Immature natural killer cell (primary cell): ENCODE data around the gene SCNM1. TPM values are rescaled to one million over a fixed set of nuclear protein-coding genes. Genes with fewer than 3 reads are reported as not detected.
"Not testable (repeated sequence)": the region's sequence is repeated elsewhere in the genome, so short reads cannot be mapped to it uniquely, and the experiment has no call there.

Experiments used
- DNase-seq, 3 donors: peaks; one replicate each; pipeline ENCODE4 v3.0.0; 2022; ENCODE audit warnings: mixed read lengths in 1 of 3
- H3K27ac Mint-ChIP-seq, 6 donors: one replicate each; pipeline ENCODE4 v1.8.0; 2020; ENCODE audit warnings: mixed read lengths in 6 of 6, mild to moderate bottlenecking in 5 of 6, inconsistent platforms in 4 of 6, moderate library complexity in 3 of 6
- H3K27me3 Mint-ChIP-seq, 3 donors: one replicate each; pipeline ENCODE4 v1.8.0; 2020 to 2021; ENCODE audit warnings: low read depth in 3 of 3, mild to moderate bottlenecking in 3 of 3, mixed read lengths in 3 of 3, moderate library complexity in 3 of 3, inconsistent platforms in 1 of 3
- H3K36me3 Mint-ChIP-seq, 3 donors: one replicate each; pipeline ENCODE4 v1.8.0; 2020; ENCODE audit warnings: mixed read lengths in 3 of 3, inconsistent platforms in 2 of 3, mild to moderate bottlenecking in 2 of 3
- H3K4me1 Mint-ChIP-seq, 2 donors: one replicate each; pipeline ENCODE4 v1.8.0; 2020; ENCODE audit warnings: inconsistent platforms in 2 of 2, mild to moderate bottlenecking in 2 of 2, mixed read lengths in 2 of 2, moderate library complexity in 1 of 2
- H3K4me3 Mint-ChIP-seq, 5 donors: one replicate each; pipeline ENCODE4 v1.8.0; 2020; ENCODE audit warnings: mild to moderate bottlenecking in 5 of 5, mixed read lengths in 5 of 5, inconsistent platforms in 3 of 5, moderate library complexity in 3 of 5
- H3K9me3 Mint-ChIP-seq, 6 donors: one replicate each; pipeline ENCODE4 v1.8.0; 2020; ENCODE audit warnings: mild to moderate bottlenecking in 6 of 6, mixed read lengths in 6 of 6, inconsistent platforms in 4 of 6, moderate library complexity in 3 of 6
- polyA plus RNA-seq, 3 donors: library from polyadenylated mRNA; unstranded; fragments of 300-500 nt; fragmentation: Illumina TruSeq; gene quantifications; one replicate each; pipeline ENCODE4 v1.2.3, GENCODE V29; 2021

The SCNM1 gene
- polyA plus RNA-seq, 3 donors from 2014 or later, result 79.4 to 122 (median 96.4) TPM

DNA sequence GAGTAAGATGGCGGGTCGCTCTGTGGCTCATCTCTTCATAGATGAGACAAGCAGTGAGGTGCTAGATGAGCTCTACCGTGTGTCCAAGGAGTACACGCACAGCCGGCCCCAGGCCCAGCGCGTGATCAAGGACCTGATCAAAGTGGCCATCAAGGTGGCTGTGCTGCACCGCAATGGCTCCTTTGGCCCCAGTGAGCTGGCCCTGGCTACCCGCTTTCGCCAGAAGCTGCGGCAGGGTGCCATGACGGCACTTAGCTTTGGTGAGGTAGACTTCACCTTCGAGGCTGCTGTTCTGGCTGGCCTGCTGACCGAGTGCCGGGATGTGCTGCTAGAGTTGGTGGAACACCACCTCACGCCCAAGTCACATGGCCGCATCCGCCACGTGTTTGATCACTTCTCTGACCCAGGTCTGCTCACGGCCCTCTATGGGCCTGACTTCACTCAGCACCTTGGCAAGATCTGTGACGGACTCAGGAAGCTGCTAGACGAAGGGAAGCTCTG, 7.1 kb upstream of the SCNM1 start:
- no peak for DNase-seq
- H3K9me3 Mint-ChIP-seq, result no peaks in the 10 kb centered on the region
- H3K4me1 Mint-ChIP-seq, result peaks cover 54 to 69% of the 10 kb centered on the region in 2 donors
- H3K27me3 Mint-ChIP-seq, result peaks cover 0 to 4% (median 4%) of the 10 kb centered on the region in 3 donors
- peaks cover 8 to 18% (median 14%) of the 10 kb centered on the region in 3 donors for H3K36me3 Mint-ChIP-seq
- peak overlapping the region; percentile 95 to 99 (median 98) for H3K4me3 Mint-ChIP-seq
- H3K27ac Mint-ChIP-seq, result peak overlapping the region; percentile 80 to 97 (median 92)

DNA sequence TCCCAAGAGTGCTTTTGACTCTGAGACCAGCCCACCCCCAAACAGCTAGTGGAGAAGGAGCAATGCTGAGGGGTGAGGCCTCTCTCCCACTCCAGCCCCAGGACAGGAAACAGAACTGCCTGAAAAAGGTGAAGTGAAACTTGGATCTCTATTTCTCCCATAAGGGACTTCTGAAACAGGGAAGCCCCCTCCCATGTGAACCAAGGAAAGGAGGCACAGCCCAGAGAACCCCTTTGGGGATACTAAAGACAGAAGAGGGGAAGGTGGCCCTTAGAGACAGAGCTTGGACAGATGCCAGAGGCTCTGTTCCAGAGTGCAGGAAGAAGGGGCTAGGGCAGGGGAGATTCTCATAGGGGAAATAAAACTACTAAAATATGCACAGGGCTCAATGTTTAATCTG, 6.6 kb upstream of the SCNM1 start:
- Mint-ChIP-seq H3K36me3 (peaks cover 8 to 21% (median 14%) of the 10 kb centered on the region in 3 donors), H3K4me3 (peak overlapping the region; percentile 10 to 67 (median 60)), H3K9me3 (no peaks in the 10 kb centered on the region), H3K27me3 (peaks cover 0 to 4% (median 4%) of the 10 kb centered on the region in 3 donors), H3K4me1 (peaks cover 54 to 73% of the 10 kb centered on the region in 2 donors), H3K27ac (peak overlapping the region; percentile 80 to 95 (median 89))
- no peak for DNase-seq

GRCh38 chr1:151164732-151165280, 1.1 kb upstream of the SCNM1 start:
- Mint-ChIP-seq H3K27me3 (peaks cover 9 to 12% (median 10%) of the 10 kb centered on the region in 3 donors), H3K27ac (peak overlapping the region in 4 of 6 donors; percentile 45 to 81 (median 62)), H3K36me3 (peaks cover 12 to 22% (median 14%) of the 10 kb centered on the region in 3 donors), H3K4me1 (peaks cover 46 to 62% of the 10 kb centered on the region in 2 donors), H3K4me3 (peak overlapping the region in 4 of 5 donors; percentile 32 to 100 (median 67)), H3K9me3 (no peaks in the 10 kb centered on the region)
- DNase-seq, result no peak

GRCh38 chr1:151165281-151165737, 635 bp upstream of the SCNM1 start:
- peak overlapping the region in 5 of 6 donors; percentile 91 to 98 (median 94) for H3K27ac Mint-ChIP-seq
- peaks cover 12 to 23% (median 18%) of the 10 kb centered on the region in 3 donors for H3K36me3 Mint-ChIP-seq
- H3K27me3 Mint-ChIP-seq, result peaks cover 9 to 14% (median 10%) of the 10 kb centered on the region in 3 donors
- no peak for DNase-seq
- H3K9me3 Mint-ChIP-seq, result no peaks in the 10 kb centered on the region
- peaks cover 43 to 57% of the 10 kb centered on the region in 2 donors for H3K4me1 Mint-ChIP-seq
- peak overlapping the region; percentile 94 to 100 (median 99) for H3K4me3 Mint-ChIP-seq

DNA sequence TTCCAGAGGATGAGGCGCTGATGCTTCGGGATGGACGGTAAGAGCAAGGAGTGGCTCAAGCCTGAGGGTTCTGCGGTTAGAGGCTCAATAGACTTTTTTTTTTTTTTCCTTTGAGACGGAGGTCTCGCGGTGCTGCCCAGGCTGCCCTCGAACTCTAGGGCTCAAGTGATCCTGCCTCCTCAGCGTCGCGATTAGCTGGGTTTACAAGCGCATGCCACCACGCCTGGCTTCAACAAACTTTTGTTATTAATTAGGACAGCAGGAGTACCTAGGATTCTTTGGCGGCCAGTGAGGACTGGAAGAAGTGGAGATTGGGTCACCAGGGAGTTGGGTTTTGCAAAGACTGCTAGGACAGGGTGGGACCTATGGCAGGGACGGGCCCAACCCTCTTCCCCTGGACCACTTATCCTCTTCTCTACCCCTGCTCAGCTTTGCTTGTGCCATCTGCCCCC, 587 bp downstream of the SCNM1 start:
- peaks cover 40 to 47% of the 10 kb centered on the region in 2 donors for H3K4me1 Mint-ChIP-seq
- H3K9me3 Mint-ChIP-seq, result no peaks in the 10 kb centered on the region
- peaks cover 12 to 26% (median 24%) of the 10 kb centered on the region in 3 donors for H3K36me3 Mint-ChIP-seq
- peak overlapping the region; percentile 91 to 98 (median 95) for H3K27ac Mint-ChIP-seq
- no peak for DNase-seq
- H3K4me3 Mint-ChIP-seq, result peak overlapping the region; percentile 94 to 100 (median 99)
- peaks cover 9 to 15% (median 10%) of the 10 kb centered on the region in 3 donors for H3K27me3 Mint-ChIP-seq

GRCh38 chr1:151167116-151167515, 1.2 kb downstream of the SCNM1 start:
- Mint-ChIP-seq H3K9me3 (no peaks in the 10 kb centered on the region), H3K27me3 (peaks cover 9 to 15% (median 10%) of the 10 kb centered on the region in 3 donors), H3K4me3 (peak overlapping the region; percentile 94 to 100 (median 99)), H3K4me1 (peaks cover 34 to 41% of the 10 kb centered on the region in 2 donors), H3K36me3 (peaks cover 12 to 26% (median 26%) of the 10 kb centered on the region in 3 donors), H3K27ac (peak overlapping the region; percentile 45 to 98 (median 92))
- DNase-seq, result no peak

DNA sequence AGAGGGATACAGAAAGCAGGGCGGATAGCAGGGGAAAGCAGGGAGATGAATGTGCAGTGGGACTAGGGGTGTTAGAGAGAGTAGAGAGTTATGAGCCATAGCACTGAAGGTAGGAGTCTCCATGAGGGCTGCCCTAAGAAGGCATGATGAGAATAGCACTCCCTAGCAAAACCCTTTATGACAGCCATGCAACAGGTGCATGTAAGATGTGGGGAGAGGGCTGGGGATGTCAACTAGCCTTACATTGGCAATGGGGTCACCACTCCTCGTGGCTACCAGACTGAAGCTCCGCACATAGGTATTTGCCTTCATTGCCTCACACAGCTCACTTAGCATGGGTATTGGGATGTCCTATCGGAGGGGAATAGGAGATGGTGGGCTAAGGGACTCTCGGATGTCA, 5.2 kb downstream of the SCNM1 start:
- H3K36me3 Mint-ChIP-seq, result peaks cover 7 to 35% (median 23%) of the 10 kb centered on the region in 3 donors

DNA sequence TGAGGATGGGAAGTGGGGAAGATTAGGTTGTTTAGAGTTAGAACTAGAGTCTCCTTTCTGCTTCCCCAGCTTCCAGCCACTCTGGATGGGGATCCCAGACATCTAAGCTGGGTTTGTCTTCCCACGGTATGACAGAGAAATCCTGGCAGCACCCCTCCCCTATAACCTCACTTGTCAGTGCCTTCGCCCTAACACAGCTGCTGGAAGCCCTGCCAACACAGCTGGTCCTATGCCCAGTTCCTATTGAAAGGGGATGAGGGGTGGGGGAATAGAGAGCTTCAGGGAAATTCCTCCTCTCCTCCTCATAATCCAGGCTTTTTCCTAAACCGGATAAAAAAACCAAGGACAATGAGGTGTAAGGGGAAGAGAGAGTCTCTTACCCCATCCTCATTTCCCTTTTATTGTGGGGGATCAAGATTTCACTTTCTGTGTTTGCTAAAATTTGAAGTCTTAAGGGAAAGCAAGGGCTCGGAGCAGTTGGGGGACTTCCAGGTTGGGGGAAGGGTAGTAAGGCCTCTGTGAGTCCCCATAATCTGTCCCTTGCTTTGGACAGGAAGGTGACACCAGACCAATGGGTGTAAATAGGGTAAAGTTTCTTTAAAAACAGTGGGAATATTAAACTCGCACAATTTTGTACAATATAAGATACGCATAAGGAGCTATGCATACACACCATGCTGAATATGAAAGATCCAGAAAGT, 9.2 kb downstream of the SCNM1 start:
- peaks cover 0 to 2% (median 0%) of the 10 kb centered on the region in 3 donors for H3K27me3 Mint-ChIP-seq
- peaks cover 0 to 7% of the 10 kb centered on the region in 2 donors for H3K4me1 Mint-ChIP-seq
- peak overlapping the region in 1 of 6 donors; percentile 51 for H3K27ac Mint-ChIP-seq
- DNase-seq, result no peak
- no peak overlapping the region for H3K4me3 Mint-ChIP-seq
- H3K36me3 Mint-ChIP-seq, result peaks cover 15 to 48% (median 31%) of the 10 kb centered on the region in 3 donors
- no peaks in the 10 kb centered on the region for H3K9me3 Mint-ChIP-seq

More for the DNA sequence above, 5.2 kb downstream of the SCNM1 start:
- H3K27me3 Mint-ChIP-seq, result peaks cover 4 to 8% (median 4%) of the 10 kb centered on the region in 3 donors
- no peaks in the 10 kb centered on the region for H3K9me3 Mint-ChIP-seq
- H3K27ac Mint-ChIP-seq, result peak overlapping the region in 3 of 6 donors; percentile 12 to 72 (median 25)
- H3K4me1 Mint-ChIP-seq, result peaks cover 16 to 18% of the 10 kb centered on the region in 2 donors
- no peak overlapping the region for H3K4me3 Mint-ChIP-seq
- no peak for DNase-seq

DNA sequence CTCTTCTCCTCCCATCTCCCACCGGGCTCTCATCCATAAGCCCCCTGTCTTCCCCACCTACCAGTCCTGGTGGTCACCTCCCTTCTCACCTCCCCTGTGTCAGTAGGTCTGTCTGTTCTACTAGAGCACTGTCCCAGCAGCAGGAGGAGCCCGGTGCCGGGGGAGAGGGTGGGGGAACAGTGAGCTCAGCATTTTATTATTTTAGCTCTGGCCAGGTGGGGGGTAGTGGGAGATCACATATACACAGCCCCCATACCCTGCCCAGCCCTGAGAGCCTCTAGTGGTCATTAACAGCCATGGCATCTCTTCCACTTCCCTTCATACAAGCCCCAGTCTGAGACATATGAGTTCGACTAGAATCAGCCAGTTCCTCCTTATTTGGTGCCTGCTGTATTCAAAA, 9.9 kb downstream of the SCNM1 start, which contains the start of gene TMOD4:
Gene TMOD4, minus strand, starts transcription at position 119 of the 400 bp plus-strand sequence. CDS start 1,106 bp downstream, outside the sequence.
- DNase-seq, result no peak
- Mint-ChIP-seq H3K4me3 (no peak within 1 kb of the TSS), H3K27me3 (no peaks in the 10 kb centered on the region), H3K9me3 (no peaks in the 10 kb centered on the region), H3K36me3 (peaks cover 20 to 50% (median 35%) of the 10 kb centered on the region in 3 donors), H3K27ac (peak within 1 kb of the TSS in 4 of 6 donors; percentile 19 to 66 (median 47)), H3K4me1 (peaks cover 0 to 7% of the 10 kb centered on the region in 2 donors)

DNA sequence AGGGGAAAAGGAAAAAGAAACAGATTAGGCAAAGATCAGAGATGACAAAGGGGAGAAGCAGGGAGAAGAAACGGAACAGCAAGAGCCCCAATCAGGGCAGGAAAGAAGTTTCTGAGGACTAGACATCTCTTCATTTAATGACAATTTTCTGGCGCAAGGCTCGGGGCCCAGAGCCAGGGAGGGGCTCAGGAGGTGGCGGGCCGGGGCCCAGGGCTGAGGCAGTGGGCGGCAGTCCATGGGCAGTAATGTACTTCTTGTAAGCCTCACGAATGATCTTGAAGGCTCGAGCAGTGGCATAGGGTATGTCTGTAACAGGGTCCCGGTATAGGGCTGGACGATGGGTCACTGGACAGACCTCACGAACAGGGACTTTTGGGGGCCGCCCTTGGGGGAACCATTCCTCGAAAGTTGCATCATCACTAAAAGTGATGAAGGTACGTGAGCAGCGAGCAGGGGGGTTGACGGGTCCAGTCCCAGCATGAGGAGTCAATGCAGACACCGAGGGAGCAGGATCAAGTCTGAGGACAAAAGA, 10.6 kb downstream of the SCNM1 start:
- Mint-ChIP-seq H3K4me3 (no peak overlapping the region), H3K27me3 (no peaks in the 10 kb centered on the region), H3K27ac (peak overlapping the region in 1 of 6 donors; percentile 66), H3K36me3 (peaks cover 24 to 57% (median 37%) of the 10 kb centered on the region in 3 donors), H3K4me1 (peaks cover 0 to 7% of the 10 kb centered on the region in 2 donors), H3K9me3 (no peaks in the 10 kb centered on the region)
- no peak for DNase-seq

- no peaks in the 10 kb centered on the region for H3K27me3 Mint-ChIP-seq
- no peak for DNase-seq
- peaks cover 28 to 44% (median 36%) of the 10 kb centered on the region in 3 donors for H3K36me3 Mint-ChIP-seq
- H3K27ac Mint-ChIP-seq, result no peak overlapping the region
- H3K9me3 Mint-ChIP-seq, result no peaks in the 10 kb centered on the region
- peaks cover 20 to 33% of the 10 kb centered on the region in 2 donors for H3K4me1 Mint-ChIP-seq
- H3K4me3 Mint-ChIP-seq, result no peak overlapping the region
Measured at GRCh38 chr1:151184211-151184610, 18.3 kb downstream of the SCNM1 start.

- Mint-ChIP-seq H3K27ac (no peak overlapping the region), H3K4me1 (peaks cover 35 to 50% of the 10 kb centered on the region in 2 donors), H3K9me3 (no peaks in the 10 kb centered on the region), H3K4me3 (no peak overlapping the region), H3K36me3 (peaks cover 17 to 27% (median 23%) of the 10 kb centered on the region in 3 donors), H3K27me3 (peaks cover 3 to 5% (median 5%) of the 10 kb centered on the region in 3 donors)
- no peak for DNase-seq
Measured at GRCh38 chr1:151187205-151187604, 21.3 kb downstream of the SCNM1 start.

GRCh38 chr1:151188667-151189066, 22.7 kb downstream of the SCNM1 start:
- Mint-ChIP-seq H3K36me3 (peaks cover 10 to 18% (median 15%) of the 10 kb centered on the region in 3 donors), H3K4me1 (peaks cover 35 to 44% of the 10 kb centered on the region in 2 donors), H3K4me3 (peak overlapping the region; percentile 95 to 99 (median 98)), H3K27ac (peak overlapping the region; percentile 68 to 98 (median 96))
- DNase-seq, H3K27me3 Mint-ChIP-seq, H3K9me3 Mint-ChIP-seq: not testable (repeated sequence)
